Colonic mucosa (tissue), 4 donors: ENCODE data around the gene DGCR2. TPM values are rescaled to one million over a fixed set of nuclear protein-coding genes. Genes with fewer than 3 reads are reported as not detected.

ENCODE experiments used
- DNase-seq: peaks from one replicate; pipeline ENCODE4 v3.0.0-alpha.2; 2020
- H3K27ac ChIP-seq: fragments of 200-600 bp; one replicate; pipeline ENCODE4 v1.8.0; 2021
- H3K27me3 ChIP-seq: fragments of 200-600 bp; one replicate; pipeline ENCODE4 v1.8.0; 2021
- H3K36me3 ChIP-seq: fragments of 200-600 bp; one replicate; pipeline ENCODE4 v1.8.0; 2021
- H3K4me1 ChIP-seq: fragments of 200-600 bp; one replicate; pipeline ENCODE4 v1.8.0; 2021; ENCODE audit warnings: mild to moderate bottlenecking
- H3K4me3 ChIP-seq: fragments of 200-600 bp; one replicate; pipeline ENCODE4 v1.8.0; 2021
- H3K9ac ChIP-seq, 2 donors: one replicate each; pipeline ENCODE4 v1.7.0; 2013; ENCODE audit warnings: control low read depth in 2 of 2, low read depth in 2 of 2, low read length in 2 of 2
- H3K9me3 ChIP-seq: fragments of 200-600 bp; one replicate; pipeline ENCODE4 v1.8.0; 2021
- intact Hi-C: fragments of 100-400 bp; cut with DNase I; formaldehyde crosslinking; loops from one replicate; pipeline ENCODE4 v1.14.1; 2022
- total RNA-seq, 2 donors: library from RNA; stranded (reverse); fragmentation: NEBNext Ultra II Directional in 1 of 2; extraction: Animal tissue kit (Norgen Biotek cat#: 25700) in 1 of 2; gene quantifications; one replicate each; pipeline ENCODE4 v1.2.1, GENCODE V29; 2021
- TF ChIP-seq, protein P1 (sequence below): fragments of 200-600 bp; IDR thresholded peaks from one replicate; pipeline ENCODE4 v1.8.0; 2022; ENCODE audit warnings: antibody characterized with exemption, mild to moderate bottlenecking
- donor health status: healthy.
- donor health status: DM: no; HTN: no; CAD: no.
- donor health status: DM: no; HTN: no; CAD: no.

The DGCR2 gene
- total RNA-seq, 2 donors from 2014 or later = 71.6 to 82.5 TPM

DNA sequence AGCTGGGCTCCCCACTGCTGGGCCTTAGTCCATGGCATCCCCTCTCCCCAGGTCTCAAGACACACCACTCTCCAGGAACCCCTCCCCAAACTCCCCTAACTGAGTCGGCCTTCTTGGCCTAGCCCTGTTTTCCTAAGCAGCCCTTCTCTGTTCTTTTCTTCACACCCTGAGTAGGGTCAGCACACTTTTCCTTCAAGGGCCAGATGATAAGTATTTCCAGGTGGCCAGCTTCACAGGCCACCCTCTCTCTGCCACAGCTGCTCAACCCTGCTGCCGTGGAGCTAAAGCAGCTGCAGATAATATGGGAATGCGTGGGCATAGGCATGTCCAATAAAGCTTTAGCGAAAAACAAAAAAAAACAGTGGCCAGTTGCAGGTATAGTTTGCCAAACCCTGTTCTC is 24.1 kb downstream of the DGCR2 start:
- Histone ChIP-seq H3K27ac (no peak overlapping the region), H3K9me3 (no peaks in the 10 kb centered on the region), H3K27me3 (no peaks in the 10 kb centered on the region), H3K4me1 (no peaks in the 10 kb centered on the region), H3K9ac (no peak overlapping the region), H3K36me3 (no peaks in the 10 kb centered on the region), H3K4me3 (no peak overlapping the region)
- no peak for DNase-seq
- TF ChIP-seq, protein P1, sequence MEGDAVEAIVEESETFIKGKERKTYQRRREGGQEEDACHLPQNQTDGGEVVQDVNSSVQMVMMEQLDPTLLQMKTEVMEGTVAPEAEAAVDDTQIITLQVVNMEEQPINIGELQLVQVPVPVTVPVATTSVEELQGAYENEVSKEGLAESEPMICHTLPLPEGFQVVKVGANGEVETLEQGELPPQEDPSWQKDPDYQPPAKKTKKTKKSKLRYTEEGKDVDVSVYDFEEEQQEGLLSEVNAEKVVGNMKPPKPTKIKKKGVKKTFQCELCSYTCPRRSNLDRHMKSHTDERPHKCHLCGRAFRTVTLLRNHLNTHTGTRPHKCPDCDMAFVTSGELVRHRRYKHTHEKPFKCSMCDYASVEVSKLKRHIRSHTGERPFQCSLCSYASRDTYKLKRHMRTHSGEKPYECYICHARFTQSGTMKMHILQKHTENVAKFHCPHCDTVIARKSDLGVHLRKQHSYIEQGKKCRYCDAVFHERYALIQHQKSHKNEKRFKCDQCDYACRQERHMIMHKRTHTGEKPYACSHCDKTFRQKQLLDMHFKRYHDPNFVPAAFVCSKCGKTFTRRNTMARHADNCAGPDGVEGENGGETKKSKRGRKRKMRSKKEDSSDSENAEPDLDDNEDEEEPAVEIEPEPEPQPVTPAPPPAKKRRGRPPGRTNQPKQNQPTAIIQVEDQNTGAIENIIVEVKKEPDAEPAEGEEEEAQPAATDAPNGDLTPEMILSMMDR = no peak
- intact Hi-C loops = no loop called here

DNA sequence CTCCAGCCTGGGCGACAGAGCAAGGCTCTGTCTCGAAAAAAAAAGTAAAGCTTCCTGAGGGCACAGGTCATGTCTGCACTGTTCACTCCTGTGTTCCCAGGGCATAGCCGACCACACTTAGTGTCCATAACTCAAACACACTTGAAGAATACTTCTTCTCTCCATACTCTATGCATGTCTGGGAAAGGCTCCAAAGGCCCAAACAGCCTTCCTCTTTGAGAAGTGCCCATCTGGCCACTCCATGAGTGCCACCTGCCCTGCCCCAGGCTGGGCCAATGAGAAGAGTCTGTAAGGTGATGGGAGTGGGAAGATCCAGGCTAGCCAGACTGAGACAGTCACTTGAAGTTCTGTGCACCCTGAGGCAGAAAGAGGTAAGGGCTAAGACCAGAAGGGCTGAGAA is 24.7 kb downstream of the DGCR2 start:
- no peak for DNase-seq
- intact Hi-C loops = no loop called here
- no peak overlapping the region for H3K9ac ChIP-seq
- H3K27ac ChIP-seq = no peak overlapping the region
- no peaks in the 10 kb centered on the region for H3K9me3 ChIP-seq
- no peaks in the 10 kb centered on the region for H3K27me3 ChIP-seq
- H3K4me3 ChIP-seq = no peak overlapping the region
- no peaks in the 10 kb centered on the region for H3K4me1 ChIP-seq
- no peaks in the 10 kb centered on the region for H3K36me3 ChIP-seq
- TF ChIP-seq, protein P1 = no peak

DNA sequence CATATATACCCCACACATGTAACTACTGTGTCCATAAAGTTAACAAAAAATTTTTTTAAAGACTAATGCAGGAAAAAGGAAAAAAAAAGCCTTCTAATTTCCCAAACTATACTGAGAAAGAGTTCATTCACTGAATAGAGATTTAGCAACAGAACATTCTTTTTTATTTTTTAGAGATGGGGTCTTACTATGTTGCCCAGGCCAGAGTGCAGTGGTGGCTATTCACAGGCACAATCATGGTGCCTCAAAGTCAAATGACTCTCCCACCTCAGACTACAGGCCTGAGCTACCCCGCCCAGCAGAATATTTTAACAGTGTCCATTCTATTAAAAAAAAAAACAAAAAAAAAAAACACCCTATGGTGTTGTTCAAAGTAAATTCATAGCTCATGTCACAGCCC is 25.7 kb downstream of the DGCR2 start:
- no peak overlapping the region for H3K4me3 ChIP-seq
- intact Hi-C loops = no loop called here
- no peaks in the 10 kb centered on the region for H3K9me3 ChIP-seq
- H3K27me3 ChIP-seq = no peaks in the 10 kb centered on the region
- DNase-seq = no peak
- H3K9ac ChIP-seq = no peak overlapping the region
- TF ChIP-seq, protein P1 = no peak
- H3K27ac ChIP-seq = no peak overlapping the region
- H3K4me1 ChIP-seq = no peaks in the 10 kb centered on the region
- H3K36me3 ChIP-seq = no peaks in the 10 kb centered on the region

DNA sequence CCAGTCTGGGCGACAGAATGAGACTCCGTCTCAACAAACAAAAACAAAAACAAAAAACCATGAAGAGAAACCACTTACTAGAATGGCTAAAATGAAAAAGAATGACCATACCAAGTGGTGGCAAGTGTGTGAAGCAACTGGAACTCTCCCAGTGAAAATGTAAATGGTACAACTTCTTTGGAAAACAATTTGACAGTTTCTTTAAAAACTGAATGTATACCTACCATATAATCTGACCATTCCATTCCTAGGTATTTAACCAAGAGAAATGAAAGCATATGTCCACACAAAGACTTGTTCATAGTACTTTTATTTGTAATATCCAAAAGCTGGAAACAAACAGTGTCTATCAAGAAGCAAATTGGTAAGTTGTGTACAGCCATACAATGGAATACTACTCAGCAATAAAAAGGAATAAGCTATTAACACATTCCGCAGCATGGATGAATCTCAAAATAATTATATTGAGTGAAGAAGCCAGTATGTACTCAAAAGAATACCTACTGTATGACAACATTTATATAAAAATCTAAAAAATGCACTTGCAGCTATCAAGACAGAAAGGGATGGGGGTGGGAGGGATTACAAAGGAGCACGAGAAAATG is 27.7 kb downstream of the DGCR2 start:
- TF ChIP-seq, protein P1 = no peak
- H3K4me1 ChIP-seq = no peaks in the 10 kb centered on the region
- intact Hi-C loops = no loop called here

DNA sequence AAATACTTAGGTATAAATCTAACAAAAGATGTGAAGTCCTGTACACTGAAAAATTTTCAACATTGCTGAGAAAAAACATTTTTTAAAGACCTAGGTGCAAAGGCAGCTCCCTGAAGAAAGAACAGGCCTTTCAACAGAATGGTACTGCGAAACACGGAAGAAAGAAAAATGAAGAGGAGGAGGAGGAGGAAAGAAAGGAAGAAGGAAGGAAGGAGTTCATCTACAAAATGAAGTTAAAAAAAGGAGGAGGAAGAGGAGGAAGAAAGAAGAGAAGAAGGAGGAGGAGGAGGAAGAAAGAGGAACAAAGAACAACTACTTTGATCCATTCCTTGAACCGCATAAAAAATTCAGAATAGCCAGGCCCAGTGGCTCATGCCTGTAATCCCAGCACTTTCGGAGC is 29.5 kb downstream of the DGCR2 start:
- no peak for DNase-seq
- Histone ChIP-seq H3K4me1 (no peaks in the 10 kb centered on the region), H3K9ac (no peak overlapping the region), H3K36me3 (no peaks in the 10 kb centered on the region), H3K27ac (no peak overlapping the region), H3K9me3 (no peaks in the 10 kb centered on the region), H3K27me3 (no peaks in the 10 kb centered on the region), H3K4me3 (no peak overlapping the region)
- TF ChIP-seq, protein P1 = no peak
- intact Hi-C loops = no loop called here

More for the DNA sequence above, 27.7 kb downstream of the DGCR2 start:
- Histone ChIP-seq H3K4me3 (no peak overlapping the region), H3K27ac (no peak overlapping the region), H3K9ac (no peak overlapping the region), H3K9me3 (no peaks in the 10 kb centered on the region), H3K36me3 (no peaks in the 10 kb centered on the region), H3K27me3 (no peaks in the 10 kb centered on the region)
- no peak for DNase-seq
